Amygdala (tissue), 56 donors: Measurements from ENCODE around the gene PIP5K1A.
A peak's percentile ranks its signal among the peaks of the same experiment; 100 is the strongest.
"Not testable (repeated sequence)": the region's sequence is repeated elsewhere in the genome, so short reads cannot be mapped to it uniquely, and the experiment has no call there.

Experiments
- DNase-seq, 56 donors: peaks; one replicate each; lab custom pipeline; 2025; lab: John Stamatoyannopoulos, UW

The PIP5K1A gene, protein sequence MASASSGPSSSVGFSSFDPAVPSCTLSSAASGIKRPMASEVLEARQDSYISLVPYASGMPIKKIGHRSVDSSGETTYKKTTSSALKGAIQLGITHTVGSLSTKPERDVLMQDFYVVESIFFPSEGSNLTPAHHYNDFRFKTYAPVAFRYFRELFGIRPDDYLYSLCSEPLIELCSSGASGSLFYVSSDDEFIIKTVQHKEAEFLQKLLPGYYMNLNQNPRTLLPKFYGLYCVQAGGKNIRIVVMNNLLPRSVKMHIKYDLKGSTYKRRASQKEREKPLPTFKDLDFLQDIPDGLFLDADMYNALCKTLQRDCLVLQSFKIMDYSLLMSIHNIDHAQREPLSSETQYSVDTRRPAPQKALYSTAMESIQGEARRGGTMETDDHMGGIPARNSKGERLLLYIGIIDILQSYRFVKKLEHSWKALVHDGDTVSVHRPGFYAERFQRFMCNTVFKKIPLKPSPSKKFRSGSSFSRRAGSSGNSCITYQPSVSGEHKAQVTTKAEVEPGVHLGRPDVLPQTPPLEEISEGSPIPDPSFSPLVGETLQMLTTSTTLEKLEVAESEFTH

DNA sequence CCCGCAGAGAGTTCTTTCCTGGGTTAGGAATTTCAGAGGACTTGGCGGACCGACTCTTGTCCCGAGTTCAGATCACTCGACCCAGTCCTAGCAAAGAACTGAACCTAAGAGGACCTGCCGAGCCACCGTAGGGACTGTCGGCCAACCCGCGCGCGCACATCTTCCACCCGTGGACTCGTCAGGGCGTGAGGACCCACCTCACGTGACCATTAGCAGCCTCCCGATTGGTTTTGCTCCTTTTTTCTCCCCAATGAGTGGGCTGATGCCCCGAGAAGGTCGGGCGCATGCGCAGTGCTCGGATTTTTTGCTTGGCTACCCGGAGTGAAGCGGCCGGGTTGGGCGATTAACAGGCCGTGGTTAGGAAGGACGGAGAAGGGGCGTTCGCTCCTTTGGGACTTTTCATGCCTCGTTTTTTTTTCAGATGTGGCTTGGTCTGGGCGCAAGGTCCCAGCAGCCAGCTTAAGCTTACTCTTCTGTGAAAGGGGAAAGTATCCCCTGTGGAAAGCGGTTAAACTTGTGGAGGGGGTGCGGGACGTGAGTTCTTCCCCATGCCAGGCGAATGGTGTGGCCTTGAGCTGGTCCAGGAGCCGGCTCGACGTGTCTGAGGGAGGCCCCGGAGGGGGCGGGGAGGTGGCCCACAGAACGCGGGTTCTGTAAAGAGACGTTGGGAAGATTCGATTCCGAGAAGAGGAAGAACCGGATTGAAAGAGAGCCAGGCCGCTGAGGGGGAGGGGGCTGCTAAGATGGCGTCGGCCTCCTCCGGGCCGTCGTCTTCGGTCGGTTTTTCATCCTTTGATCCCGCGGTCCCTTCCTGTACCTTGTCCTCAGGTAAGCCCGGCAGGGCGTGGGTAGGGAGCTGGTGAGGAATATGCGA, at the start of gene PIP5K1A:
Gene PIP5K1A, plus strand, starts transcription at position 299 of the 874 bp plus-strand sequence. Its CDS starts 445 bp downstream, at position 744.
- peak; percentile 86 to 99 (median 97) for DNase-seq

DNA sequence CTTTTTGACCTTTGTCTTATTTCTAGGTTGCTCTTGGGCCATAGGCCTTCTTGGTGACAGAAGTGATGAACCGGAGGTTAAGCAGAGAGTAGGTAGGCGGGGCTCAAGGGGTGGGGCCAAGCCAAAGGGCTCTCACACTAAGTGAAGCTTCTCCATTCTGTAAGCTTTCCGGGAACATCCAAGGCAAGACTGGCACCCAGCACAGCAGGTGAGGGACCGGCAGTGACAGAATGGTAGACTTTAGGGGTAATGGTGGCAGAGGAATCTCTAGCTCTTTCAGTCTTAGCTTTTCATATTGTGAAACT, 41.9 kb upstream of the PIP5K1A start, which contains the start of gene TNFAIP8L2:
Gene TNFAIP8L2, plus strand, starts transcription at position 135 of the 305 bp plus-strand sequence. CDS start 2,049 bp downstream, outside the sequence.
- DNase-seq, result peak in 5 of 56 donors; percentile 7 to 29 (median 16)

DNA sequence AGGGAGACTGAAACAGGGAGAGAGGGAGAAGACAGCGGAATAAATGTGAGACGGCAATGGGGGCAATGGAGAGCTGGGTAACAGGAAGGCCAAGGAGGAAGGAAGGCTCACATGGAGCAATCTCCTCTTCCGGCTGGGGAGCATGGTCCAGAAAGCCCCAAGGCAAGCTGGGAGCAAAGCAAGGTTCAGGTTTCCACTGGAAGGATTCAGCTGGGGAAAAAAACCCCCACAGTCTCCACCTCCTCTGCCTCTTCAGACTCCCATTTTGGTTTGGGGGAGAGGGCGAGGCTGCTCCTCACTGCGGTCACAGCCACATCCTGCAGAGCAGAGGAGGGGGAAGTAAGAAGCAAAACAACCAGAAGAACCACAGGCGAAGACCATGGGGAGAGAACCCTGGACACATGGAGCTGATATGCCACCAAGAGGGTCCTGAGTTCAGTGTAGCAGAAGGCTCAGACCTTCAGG, 41.3 kb upstream of the PIP5K1A start:
- DNase-seq, result peak in 3 of 56 donors; percentile 10 to 23 (median 19)

DNA sequence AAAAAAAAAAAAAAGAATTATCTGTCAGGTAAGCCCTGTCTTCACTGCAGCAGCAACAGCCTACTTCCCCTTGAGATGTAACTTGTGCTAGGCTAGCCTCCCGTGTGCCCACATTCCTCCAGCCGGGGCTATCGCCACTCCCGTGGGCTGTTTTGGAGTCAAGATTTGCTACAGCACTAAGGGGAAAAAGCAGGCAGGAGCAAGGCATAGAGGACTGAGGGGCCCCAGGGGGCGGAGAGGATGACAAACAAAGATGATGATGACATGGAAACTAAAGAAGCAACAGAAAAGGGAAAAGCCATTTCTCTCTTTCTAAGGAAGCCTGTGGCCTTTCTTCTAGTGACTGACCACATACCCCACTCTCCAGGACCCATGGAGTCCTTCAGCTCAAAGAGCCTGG, 40.0 kb upstream of the PIP5K1A start:
- DNase-seq, result no peak

DNA sequence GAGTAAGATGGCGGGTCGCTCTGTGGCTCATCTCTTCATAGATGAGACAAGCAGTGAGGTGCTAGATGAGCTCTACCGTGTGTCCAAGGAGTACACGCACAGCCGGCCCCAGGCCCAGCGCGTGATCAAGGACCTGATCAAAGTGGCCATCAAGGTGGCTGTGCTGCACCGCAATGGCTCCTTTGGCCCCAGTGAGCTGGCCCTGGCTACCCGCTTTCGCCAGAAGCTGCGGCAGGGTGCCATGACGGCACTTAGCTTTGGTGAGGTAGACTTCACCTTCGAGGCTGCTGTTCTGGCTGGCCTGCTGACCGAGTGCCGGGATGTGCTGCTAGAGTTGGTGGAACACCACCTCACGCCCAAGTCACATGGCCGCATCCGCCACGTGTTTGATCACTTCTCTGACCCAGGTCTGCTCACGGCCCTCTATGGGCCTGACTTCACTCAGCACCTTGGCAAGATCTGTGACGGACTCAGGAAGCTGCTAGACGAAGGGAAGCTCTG, 39.6 kb upstream of the PIP5K1A start:
- DNase-seq, result no peak

DNA sequence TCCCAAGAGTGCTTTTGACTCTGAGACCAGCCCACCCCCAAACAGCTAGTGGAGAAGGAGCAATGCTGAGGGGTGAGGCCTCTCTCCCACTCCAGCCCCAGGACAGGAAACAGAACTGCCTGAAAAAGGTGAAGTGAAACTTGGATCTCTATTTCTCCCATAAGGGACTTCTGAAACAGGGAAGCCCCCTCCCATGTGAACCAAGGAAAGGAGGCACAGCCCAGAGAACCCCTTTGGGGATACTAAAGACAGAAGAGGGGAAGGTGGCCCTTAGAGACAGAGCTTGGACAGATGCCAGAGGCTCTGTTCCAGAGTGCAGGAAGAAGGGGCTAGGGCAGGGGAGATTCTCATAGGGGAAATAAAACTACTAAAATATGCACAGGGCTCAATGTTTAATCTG, 39.0 kb upstream of the PIP5K1A start:
- DNase-seq, result no peak

DNA sequence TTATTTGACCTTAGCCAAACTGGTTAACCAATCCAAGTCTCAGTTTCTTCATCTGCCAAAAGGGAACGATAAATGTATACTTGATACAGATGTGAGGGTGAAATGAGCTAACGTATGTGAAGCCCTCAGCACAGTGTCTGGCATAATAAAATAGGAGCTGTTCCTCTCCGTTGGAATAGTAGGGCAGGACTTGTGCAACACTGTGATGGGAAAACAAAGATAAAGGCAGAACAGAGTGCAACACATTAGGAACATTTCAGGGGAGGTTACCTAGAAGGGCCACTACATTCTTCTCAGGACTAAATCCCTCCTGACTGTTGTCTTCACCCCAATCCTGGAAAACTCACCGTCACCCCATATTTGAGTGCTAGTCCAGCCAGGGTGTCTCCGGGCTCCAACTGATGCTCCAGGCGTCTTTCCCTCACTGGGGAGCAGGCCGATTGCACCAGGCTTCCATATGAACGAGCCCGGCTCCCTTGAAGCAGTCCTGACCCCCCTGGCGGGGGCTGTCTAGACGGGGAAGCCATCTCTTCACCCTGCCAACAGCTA, 33.5 kb upstream of the PIP5K1A start:
- peak in 3 of 56 donors; percentile 47 to 60 (median 59) for DNase-seq

DNA sequence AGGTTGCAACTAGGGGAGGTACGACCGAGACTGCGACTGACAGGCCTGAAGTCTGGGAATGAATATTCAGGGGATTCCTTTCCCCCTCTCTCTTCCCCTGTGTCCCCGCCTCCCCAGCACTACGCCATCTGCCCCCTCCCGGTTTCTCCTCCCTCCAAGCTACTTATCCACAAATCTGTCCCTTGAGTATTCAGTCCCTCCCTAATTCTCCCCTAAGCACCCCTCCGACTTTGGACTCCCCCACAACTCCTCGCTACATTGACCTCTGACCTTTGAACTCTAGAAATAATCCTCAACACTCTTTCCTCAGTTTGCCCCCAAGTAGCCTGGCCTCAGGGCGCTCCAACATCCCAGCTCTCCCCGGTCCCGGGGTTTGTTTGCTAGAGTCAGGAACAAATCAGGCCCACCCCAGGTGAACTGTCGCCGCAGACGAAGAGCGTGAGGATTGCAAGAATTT, 33.0 kb upstream of the PIP5K1A start:
- peak in 43 of 56 donors; percentile 31 to 82 (median 58) for DNase-seq

DNA sequence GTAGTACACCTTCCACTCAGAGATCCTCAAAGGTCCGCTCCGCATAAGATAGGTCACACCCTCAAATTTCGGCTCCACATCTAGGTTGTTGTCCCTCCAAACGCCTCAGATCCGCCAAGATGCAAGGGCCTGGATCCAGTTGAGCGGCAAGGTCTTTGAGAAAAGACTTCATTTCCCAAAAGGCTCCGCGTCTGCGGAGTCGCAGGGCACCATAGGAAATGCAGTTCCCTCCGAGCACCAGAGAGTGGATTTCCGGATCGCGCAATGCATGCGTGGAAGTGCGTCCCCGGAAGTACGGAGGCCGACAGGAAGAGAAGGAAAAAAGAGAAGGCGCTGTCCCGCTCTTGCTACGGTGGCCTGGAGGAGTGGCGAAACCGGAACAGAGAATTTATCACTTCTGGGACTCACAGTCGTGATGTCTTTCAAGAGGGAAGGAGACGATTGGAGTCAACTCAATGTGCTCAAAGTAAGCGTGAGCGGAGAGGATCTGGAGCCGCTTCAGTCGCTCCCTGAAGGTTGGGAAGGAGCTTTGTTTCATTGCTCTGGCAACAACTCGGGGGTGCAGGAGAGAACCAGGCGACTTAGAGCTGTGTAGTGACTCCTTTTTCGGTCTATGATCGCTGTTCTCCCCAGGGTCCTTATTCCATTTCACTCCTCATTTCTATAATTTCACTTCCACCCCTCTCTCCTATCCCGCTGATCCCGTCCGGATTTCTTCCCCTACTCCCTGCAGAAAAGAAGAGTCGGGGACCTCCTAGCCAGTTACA, 32.4 kb upstream of the PIP5K1A start, which contains the start of the genes LYSMD1 and SCNM1:
Gene LYSMD1, minus strand, starts transcription at position 165 of the 767 bp plus-strand sequence. CDS start 644 bp downstream, outside the sequence.
Gene SCNM1, plus strand, starts transcription at position 407 of the 767 bp plus-strand sequence. Its CDS starts 9 bp downstream, at position 416.
- peak; percentile 70 to 99 (median 95) for DNase-seq

DNA sequence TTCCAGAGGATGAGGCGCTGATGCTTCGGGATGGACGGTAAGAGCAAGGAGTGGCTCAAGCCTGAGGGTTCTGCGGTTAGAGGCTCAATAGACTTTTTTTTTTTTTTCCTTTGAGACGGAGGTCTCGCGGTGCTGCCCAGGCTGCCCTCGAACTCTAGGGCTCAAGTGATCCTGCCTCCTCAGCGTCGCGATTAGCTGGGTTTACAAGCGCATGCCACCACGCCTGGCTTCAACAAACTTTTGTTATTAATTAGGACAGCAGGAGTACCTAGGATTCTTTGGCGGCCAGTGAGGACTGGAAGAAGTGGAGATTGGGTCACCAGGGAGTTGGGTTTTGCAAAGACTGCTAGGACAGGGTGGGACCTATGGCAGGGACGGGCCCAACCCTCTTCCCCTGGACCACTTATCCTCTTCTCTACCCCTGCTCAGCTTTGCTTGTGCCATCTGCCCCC, 31.8 kb upstream of the PIP5K1A start:
- DNase-seq, result no peak

DNA sequence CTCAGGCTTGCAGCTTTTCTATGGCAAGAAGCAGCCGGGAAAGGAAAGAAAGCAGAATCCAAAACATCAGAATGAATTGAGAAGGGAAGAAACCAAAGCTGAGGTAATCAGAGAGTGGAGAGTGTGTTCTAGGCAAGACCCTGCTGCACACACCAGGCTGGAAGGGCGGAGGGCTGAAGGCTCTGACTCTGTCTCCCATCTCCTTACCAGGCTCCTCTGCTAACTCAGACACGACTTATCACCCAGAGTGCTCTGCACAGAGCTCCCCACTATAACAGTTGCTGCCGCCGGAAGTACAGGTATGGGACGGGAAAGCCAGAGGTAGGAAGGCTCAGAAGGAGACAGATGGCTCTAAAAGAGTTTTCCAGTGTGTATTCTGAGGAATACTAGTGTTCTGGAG, 31.2 kb upstream of the PIP5K1A start:
- no peak for DNase-seq

DNA sequence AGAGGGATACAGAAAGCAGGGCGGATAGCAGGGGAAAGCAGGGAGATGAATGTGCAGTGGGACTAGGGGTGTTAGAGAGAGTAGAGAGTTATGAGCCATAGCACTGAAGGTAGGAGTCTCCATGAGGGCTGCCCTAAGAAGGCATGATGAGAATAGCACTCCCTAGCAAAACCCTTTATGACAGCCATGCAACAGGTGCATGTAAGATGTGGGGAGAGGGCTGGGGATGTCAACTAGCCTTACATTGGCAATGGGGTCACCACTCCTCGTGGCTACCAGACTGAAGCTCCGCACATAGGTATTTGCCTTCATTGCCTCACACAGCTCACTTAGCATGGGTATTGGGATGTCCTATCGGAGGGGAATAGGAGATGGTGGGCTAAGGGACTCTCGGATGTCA, 27.2 kb upstream of the PIP5K1A start:
- no peak for DNase-seq

DNA sequence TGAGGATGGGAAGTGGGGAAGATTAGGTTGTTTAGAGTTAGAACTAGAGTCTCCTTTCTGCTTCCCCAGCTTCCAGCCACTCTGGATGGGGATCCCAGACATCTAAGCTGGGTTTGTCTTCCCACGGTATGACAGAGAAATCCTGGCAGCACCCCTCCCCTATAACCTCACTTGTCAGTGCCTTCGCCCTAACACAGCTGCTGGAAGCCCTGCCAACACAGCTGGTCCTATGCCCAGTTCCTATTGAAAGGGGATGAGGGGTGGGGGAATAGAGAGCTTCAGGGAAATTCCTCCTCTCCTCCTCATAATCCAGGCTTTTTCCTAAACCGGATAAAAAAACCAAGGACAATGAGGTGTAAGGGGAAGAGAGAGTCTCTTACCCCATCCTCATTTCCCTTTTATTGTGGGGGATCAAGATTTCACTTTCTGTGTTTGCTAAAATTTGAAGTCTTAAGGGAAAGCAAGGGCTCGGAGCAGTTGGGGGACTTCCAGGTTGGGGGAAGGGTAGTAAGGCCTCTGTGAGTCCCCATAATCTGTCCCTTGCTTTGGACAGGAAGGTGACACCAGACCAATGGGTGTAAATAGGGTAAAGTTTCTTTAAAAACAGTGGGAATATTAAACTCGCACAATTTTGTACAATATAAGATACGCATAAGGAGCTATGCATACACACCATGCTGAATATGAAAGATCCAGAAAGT, 23.2 kb upstream of the PIP5K1A start:
- peak in 51 of 56 donors; percentile 4 to 89 (median 65) for DNase-seq

DNA sequence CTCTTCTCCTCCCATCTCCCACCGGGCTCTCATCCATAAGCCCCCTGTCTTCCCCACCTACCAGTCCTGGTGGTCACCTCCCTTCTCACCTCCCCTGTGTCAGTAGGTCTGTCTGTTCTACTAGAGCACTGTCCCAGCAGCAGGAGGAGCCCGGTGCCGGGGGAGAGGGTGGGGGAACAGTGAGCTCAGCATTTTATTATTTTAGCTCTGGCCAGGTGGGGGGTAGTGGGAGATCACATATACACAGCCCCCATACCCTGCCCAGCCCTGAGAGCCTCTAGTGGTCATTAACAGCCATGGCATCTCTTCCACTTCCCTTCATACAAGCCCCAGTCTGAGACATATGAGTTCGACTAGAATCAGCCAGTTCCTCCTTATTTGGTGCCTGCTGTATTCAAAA, 22.5 kb upstream of the PIP5K1A start, which contains the start of gene TMOD4:
Gene TMOD4, minus strand, starts transcription at position 119 of the 400 bp plus-strand sequence. CDS start 1,106 bp downstream, outside the sequence.
- DNase-seq, result peak in 2 of 56 donors; percentile 9 to 18

DNA sequence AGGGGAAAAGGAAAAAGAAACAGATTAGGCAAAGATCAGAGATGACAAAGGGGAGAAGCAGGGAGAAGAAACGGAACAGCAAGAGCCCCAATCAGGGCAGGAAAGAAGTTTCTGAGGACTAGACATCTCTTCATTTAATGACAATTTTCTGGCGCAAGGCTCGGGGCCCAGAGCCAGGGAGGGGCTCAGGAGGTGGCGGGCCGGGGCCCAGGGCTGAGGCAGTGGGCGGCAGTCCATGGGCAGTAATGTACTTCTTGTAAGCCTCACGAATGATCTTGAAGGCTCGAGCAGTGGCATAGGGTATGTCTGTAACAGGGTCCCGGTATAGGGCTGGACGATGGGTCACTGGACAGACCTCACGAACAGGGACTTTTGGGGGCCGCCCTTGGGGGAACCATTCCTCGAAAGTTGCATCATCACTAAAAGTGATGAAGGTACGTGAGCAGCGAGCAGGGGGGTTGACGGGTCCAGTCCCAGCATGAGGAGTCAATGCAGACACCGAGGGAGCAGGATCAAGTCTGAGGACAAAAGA, 21.8 kb upstream of the PIP5K1A start:
- DNase-seq, result no peak

DNA sequence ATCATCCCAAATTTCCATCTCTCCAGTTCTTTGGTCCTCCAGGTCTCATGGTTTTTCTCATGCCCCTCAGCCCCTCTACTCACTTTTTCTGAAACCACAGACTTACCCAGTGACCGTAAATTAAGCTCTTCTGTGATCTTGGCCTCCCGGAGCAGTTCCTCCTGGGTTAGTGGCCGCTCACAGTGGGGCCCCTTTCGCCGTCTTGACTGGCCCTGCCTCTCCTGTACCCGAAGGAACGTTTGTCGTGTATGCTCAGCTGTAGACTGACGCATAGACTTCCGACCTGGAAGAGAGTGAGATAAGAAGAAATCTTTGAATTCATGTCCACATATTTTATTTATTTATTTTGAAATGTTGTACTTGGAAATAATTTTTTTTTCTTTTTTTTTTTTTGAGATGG, 14.1 kb upstream of the PIP5K1A start:
- DNase-seq, result no peak

DNA sequence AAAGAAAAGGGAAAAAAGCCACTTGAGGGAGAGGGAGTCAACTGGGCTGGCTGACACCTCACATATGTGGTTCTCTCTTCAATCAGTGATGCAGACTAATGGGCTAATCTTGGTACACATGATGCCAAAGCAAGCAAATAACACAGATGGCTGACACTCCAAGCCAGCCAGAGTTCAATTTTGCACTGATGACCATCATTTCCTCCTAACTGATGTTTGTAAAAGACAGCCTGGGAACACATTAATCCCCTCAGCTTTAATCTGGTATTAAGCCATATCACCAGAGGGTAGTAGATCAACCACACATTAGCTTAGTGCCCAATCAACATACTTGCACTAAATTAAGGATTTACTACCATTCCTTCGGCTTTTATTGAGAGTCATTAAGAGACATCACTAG, 11.1 kb upstream of the PIP5K1A start:
- DNase-seq, result no peak

DNA sequence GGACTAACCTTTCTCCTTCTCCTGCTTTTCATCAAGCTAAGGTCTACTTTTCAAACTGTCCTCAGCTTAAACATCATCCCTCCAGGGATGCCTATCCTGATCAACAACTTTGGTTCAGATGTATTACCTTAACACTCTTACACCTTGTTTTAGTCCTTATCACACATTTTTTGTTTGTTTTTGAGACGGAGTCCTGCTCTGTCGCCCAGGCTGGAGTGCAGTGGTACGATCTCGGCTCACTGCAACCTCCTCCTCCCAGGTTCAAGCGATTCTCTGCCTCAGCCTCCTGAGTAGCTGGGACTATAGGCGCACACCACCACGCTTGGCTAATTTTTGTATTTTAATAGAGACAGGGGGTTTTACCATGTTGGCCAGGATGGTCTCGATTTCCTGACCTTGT, 9.7 kb upstream of the PIP5K1A start:
- DNase-seq, result not testable (repeated sequence)
